T-helper 1 cell treated with Interleukin-12 subunit alpha and Interleukin-12 subunit beta and Interleukin-4 antibody, amounts not matched to agents 30 ng/mL and 1 ng/mL, for 36 hours (primary cell): ENCODE measurements around the gene IRF2BP2. TPM values are rescaled to one million over a fixed set of nuclear protein-coding genes. Genes with fewer than 3 reads are reported as not detected.
"Not testable (repeated sequence)": the region's sequence is repeated elsewhere in the genome, so short reads cannot be mapped to it uniquely, and the experiment has no call there.

Experiments used
- intact Hi-C: fragments of 100-400 bp; cut with micrococcal nuclease; formaldehyde crosslinking; loops from one replicate; pipeline ENCODE4 v1.15.1; 2024
- total RNA-seq: library from RNA; stranded (reverse); gene quantifications from 2 replicates; pipeline ENCODE4 v1.2.3, GENCODE V29; 2022

The IRF2BP2 gene
- total RNA-seq = 160 and 166 TPM in 2 replicates

DNA sequence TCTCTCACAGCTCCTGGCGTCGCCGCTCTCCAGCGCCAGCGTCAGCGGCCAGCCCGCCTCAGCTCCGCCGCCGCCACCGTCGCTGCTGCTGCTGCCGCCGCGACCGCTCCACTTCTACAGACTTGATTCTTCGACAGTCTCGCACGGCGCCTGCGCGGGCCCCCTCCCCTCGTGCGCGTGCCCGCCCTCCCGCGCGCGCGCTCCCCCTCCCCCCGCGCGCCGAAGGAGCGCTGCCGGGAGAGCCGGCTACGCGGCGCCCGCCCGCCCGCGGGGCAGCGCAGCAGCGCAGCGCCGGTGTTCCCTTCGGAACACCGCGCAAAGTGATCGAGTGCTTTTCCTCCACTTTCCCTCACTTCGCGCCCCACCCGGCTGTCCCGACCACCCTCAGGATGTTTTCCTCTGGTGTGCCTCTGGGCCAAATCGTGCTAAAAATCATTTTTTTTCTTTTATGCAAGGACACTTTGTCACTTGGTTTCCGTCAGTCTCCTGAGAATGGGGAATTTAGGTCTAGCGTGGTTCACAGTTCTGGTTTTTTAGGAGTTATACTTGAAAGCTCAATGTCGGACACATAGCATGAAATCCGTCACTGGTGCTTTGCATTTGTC, at the start of gene IRF2BP2:
IRF2BP2 (minus strand) TSS at position 118 of the 605 bp plus-strand sequence. CDS start 684 bp downstream, outside the sequence.
- intact Hi-C loops = loop anchor here (2.0 to 5.0 kb wide), 2 partner anchors 238 to 551 kb away; partner anchors contain the start of genes COA6 and RBM34

DNA sequence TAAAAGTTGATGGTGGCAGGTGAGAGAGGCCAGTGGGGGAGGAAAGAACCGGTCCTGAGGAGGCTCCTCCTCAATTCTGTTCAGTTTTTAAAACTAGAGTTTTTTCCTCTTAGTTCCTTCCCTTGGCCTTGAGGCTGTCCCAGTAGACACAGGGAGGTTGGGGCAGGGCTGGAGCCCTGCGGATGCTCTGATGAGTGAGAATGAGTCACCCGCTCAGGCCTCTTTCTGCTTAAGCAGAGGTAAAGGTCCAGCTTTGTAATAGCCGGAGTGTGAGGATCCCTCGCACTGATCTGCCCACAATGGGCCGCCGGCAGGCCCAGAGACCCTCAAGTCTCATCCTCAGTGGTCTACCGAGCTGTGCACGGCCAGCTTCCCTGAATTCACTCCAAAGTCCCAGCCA, 49.6 kb upstream of the IRF2BP2 start:
- intact Hi-C loops = no loop called here

DNA sequence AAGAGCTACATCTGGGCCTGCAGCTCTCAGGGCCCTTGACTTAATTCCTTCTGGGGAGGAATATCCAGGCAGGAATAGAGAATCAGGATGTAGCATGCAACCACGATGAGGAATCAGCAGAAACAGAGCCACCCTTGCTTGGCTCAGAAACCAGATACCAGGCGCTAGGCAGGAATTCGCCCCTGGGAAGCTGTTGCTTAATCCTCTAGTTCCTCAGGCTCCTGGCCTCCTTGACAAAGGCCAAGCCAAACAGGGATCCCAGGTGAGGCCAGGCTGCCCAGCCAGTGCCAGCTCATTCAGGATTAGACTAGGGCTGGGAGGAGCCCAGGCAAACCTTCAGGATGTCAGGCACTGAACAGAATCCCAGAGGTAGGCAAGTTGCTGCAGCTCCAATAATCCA, 48.2 kb upstream of the IRF2BP2 start:
- intact Hi-C loops = no loop called here

DNA sequence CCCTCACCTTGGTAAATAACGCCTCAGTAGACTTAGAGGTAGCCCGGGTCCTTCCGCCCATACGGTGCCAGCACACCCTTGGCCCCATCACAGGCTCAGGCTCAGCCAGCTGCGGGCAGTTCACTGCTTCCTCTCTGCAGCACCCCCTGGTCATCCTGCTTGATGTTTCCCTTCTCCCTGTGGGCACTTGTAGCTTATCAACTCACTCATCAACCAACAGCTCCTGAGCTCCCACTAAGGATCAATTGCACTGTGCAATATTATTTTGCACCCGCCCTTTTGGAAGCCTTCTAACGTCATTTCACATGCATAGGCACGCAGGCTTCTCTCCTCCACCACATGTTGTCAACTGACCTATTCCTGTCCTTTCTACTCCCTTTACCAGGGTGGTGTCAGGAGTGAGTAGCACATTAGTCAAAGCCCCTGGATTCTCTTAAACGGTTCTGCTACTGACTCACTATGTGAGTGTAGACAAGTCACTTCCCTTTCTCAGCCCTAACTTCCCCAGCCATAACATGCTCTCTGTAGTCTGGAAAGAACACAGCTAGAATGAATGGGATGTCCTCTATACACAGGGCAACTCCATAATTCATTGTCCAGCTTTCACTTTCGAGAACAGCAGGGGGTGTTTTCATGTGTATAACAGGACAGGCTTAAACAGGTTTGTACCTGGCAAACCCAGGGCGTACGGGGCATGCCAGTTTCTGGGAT, 47.1 kb upstream of the IRF2BP2 start:
- intact Hi-C loops = no loop called here

DNA sequence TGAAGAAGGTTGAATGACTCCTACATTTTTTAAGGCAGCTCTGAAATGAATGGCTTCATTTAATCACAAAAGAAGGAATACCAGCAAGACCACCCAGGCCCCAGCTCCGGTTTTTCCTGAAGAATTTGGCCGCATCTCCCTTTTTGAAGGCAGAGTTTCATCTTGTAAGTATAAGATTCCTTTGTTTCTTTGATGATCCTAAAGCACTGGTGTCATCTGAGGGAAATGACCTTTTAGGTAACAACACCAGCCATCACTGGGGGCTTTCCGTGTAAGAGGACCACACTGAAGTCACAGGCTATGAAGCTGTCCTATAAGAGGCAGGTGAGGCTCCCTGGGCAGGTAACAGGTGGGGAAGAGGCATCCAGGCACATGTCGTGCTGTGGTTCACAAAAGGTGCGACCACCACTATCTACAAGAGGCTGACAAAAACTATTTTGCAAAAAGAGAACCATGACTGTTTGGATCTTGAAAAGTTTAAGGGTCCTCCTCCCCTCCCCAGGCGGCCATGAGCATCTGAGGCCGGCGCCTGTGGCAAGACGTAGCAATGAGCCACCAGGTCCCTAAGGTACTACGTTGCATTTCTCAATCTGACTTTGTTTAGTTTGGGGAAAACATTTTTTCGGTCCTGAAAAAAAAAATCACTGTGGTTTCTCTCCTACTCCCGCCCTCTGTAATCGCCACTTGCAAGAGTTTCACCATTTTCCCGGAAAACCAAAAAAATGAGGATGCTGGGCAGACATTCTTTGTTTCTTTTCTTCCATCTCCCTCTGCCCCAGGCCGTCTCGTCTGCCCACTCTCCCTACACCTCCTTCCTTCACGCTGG, 46.3 kb upstream of the IRF2BP2 start:
- intact Hi-C loops = no loop called here

DNA sequence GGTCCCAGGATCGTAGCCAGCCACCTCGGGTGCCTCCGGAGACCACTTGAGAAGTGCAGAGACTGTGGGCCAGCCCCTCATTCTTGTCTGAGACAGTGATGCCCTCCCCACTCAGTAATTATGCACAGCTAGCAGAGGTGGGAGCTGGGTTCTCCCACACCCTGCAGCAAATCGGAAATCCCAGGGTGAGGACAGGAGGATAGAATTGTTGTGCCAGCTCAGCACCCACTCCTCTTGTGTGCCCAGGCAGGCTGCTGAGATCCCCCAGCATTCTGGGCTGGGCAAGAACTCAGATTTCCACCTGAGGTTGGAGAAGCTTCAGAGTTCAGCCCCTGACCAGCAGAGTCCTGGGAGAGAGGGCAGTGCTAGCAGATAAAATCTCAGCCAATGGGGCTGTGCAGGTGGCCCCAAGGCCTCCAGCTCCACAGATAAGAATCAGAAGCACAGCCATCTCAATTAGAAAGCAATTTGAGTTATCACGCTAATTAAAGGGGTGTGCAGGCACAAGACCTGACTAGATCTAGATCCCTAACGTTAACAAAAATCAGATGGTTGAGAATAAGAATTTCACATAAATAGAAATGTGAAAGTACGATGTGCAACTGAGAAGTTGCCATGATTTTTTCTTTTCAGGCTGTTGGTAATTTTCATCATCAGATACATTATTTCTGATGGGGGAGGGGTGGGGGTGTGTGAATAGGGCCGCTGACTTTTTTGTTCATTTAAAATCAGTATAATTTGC, 45.5 kb upstream of the IRF2BP2 start:
- intact Hi-C loops = no loop called here

DNA sequence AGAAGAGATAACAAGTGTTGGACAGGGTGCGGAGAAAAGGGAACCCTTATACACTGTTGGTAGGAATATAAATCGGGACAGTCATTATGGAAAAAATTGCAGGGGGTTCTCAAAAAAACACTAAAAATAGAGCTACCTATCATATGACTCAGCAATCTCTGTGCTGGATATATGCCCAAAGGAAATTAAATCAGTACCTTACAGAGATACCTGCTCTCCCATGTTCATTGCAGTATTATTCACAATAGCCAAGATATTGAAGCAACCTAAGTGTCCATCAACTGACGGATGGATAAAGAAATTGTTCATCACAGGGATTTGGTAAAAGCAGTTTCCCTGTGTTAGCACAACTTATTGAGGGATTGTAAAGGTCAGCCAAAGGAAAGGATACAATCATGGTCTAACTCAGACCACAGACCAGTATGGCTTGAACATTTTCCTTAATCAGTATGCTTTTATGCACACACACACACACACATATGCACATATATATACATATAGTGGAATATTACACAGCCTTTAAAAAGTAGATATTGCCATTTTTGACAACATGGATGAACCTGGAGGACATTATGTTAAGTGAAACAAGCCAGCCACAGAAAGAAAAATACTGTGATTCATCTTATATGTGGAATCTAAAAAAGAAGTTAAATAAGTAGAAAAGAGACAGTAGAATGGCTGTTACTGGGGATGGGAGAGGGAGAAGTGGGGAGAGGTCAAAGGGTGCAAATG, 44.2 kb upstream of the IRF2BP2 start:
- intact Hi-C loops = no loop called here

DNA sequence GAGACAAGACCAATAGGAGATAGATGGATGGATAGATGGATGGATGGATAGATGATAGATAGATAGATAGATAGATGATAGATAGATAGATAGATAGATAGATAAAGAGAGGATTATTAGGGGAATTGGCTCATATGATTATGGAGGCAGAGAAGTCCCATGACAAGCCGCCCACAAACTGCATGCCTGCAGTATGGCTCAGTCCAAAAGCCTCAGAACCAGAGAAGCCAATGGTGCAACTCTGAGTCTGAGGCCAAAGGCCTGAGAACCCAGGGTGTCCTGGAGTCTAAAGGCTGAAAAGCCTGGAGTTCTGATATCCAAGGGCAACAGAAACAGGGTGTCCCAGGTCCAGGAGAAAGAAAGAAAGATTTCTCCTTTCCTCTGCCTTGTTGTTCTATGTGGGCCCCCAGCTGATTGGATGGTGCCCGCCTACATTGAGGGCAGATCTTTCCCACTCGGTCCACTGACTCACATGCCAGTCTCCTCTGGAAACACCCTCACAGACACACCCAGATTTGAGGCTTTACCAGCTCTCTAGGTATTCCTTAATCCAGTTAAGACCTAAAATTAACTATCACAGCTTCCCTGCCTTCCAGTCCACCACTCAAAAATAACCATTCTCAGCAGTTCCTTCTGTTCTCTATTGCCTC, 39.6 kb upstream of the IRF2BP2 start:
- intact Hi-C loops = no loop called here

DNA sequence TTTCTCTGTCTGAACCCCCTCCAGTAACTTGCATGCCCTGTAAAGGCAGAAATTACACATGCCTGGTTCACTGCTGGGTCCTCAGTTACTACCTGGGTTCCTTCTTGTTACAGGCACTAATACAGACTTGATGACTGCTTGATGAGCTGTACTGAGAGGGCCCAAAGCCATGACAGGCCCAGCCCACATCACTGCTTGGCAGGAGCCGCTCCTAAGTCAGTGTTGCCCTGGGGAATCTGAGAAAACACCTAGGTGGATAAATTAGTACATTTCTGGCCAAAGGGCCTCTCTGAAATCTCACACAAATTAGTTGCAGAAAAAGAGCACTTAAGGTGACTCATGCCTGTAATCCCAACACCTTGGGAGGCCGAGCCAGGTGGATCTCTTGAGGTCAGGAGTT, 37.8 kb upstream of the IRF2BP2 start:
- intact Hi-C loops = no loop called here

DNA sequence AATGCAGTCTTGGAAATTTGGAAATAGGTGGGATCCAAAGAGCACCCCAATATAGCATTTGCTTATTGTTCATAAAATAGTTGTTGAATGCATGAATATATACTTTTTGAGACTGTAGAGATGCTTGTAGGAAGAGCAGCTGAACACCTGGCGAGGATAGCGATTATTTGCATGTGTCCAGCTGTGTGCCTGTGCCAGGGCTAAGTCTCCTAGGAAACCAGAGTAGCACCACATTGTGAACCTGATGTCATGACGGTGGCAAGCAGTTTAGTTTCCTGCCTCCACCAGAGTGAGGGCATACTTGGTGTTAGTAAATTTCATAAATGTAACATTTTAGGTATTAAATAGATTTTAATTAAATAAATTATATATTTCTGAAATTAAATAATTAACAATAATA, 37.3 kb upstream of the IRF2BP2 start:
- intact Hi-C loops = no loop called here

DNA sequence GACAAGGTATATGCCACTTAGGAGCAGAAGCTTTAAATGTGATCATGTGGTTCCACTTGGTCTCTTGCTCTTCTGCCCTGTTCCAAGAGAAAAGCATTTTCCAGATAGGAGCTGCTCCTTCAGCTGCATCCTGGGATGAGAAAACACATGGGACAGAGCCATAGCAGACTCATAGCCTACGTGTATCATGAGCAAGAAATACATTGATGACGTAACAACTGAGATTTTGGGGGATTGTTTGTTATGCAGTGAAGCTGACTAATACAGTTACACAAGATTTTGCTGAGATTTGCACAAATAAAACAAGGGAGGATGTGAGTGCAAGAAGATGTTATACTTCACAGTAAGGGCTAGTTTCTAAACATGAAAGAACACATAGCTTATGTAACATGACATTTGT, 36.0 kb upstream of the IRF2BP2 start:
- intact Hi-C loops = no loop called here

DNA sequence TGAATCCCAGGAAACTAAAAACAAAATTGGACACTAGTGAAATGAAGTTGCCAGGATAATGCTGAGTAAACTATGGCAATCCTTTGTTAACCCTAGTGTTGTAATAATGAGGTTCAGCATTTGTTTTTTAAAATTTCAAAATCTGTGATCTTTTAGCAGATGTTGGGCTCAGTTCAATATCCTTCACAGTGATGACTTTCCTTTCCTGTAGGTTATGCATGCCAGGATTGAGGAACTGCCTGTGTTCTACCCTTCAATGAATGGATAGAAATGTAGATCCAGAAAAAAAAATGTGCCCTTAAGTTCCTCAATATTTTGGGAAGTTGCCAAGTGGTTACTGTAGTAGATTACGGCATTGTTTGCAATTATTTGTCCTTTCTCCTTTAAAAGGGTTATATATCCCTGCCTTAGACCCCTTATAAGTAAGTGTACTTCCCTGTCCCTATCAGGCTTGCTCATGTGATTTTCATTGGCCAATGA, 35.5 kb upstream of the IRF2BP2 start:
- intact Hi-C loops = no loop called here

DNA sequence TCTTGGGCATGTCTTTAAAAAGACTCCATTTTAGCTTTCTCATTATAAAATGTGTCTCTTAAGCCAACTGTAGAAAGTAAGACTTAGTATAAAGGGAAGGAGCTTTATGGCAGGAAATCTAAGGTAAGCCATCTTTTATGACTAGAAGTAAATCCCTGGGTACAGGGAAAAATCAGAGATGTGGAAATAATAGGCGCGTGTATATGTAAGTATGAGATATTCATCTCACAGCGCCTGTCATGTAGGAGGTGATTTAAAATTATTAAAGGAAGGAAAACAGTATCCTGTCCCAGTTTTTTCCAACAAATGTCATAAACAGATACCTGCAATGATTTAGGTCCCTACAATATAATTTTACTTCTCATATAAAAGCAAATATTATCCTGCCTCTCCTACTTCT, 35.0 kb upstream of the IRF2BP2 start:
- intact Hi-C loops = no loop called here

DNA sequence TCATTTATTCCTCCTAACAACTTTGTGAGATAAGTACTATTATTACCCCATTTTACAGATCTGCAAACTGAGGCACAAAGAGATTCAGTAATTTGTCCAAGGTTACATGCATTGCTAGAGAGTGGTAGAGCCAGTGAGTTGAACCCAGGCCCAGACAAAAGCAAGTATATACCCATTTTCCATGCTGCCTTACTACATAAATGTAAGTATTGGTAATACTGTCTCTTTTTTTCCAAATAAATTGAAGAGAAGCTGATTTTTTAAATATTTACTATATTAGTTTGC, 33.8 kb upstream of the IRF2BP2 start:
- intact Hi-C loops = no loop called here

DNA sequence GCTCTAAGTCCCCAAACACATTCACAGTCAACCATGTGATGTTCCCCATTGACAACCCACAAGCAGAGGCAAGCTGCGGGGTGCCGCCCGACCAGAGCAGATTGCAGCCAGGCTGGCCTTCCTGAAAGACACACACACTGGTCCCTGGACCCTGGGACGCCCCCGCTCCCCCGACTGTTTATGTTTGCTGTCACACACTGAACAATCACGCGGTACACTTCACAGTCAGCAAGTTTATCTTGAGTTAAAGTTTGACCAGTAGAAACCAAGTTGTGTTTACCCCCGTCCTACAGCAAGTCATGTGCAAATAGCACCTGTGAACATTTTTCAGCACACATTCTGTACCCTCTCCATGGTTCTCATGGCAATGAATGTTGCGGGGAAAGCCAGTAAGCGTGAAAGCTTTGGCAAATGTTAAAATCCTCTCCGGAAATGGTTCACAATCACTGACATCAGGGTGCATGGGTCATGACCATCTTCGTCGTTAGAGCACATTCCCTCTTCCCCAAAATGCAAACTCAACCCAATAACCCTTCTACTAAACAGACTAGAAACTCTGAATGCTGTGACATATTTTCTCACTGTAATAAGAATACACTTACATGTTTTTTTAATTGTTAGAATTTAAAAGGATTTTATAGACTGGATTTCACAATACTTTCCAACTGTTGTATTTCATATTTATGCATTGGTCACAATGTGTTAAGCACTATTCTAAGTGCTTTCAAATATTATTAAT, 33.3 kb upstream of the IRF2BP2 start:
- intact Hi-C loops = no loop called here

DNA sequence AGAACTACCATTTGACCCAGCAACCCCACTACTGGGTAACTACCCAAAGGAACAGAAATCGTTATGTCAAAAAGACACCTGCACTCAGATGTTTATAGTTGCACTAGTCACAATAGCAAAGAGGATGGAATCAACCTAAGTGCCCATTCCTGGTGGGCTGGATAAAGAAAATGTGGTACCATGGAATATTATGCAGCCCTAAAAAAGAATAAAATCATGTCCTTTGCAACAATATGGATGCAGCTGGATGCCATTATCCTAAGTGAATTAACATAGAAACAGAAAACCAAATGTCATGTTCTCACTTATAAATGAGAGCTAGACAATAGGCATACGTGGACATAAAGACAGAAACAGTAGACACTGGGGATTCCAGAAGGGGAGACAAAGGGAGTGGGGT, 32.5 kb upstream of the IRF2BP2 start:
- intact Hi-C loops = no loop called here

DNA sequence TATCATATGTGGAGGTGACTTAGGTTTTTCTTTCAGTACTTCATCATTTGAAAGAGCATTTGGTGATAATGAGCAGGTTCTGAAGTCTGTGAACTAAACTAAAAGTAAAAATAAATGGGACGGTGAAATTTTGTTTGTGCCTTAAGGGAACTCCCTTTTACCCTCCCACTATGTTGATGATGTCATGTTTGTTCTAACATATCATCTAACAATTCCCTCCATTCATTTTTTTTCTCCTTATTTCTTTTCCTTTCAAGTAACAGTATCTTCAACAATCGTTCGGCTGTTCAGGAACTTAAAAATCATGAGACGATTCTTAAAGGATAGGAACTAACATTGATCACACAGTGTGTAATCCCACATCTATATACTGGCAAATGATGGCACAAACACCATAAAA, 30.0 kb upstream of the IRF2BP2 start:
- intact Hi-C loops = no loop called here

DNA sequence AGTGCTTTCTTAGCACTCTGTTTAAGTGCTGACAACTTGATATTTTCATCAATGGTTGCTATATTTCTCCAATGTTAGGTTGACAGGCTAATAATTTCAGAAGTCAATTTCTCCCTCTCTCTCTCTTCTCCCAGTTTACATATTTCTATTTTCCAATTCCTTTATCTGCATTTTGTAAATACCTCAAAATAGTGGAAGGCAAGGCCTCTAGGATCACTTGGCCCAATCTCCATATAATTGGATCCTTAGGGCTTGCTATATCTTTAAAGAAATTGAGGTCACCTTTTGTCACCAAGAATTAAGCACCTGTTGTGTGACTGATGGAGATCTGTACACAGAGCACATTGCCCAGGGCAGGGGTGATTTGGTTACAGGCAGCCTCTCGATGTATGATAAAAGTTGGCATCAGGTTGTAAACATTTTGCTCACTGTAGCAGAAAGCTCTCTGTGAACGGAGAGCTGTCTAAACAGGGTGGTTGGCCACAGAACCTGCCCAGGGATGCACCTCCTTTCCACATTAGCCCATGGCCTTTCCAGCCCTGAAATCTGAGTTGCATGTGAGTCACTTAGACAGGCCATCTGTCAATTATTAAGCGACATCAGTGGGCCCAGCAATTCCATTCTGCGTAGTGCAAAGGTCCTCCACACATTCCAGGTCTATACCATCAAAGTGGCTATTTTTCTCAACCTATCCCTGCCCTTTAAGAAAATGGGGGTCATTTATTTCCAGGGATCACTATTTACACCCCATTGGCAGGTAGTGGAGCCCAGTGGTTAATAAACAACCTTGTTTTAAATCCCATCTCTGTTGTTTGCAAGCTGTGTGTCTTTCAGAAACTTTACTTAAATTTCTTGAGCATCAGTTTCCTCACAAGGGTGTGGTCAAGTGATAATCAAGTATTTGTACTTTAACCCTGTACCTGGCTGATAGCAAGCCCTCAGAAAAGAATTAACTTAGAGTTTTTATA, 29.1 kb upstream of the IRF2BP2 start:
- intact Hi-C loops = no loop called here

DNA sequence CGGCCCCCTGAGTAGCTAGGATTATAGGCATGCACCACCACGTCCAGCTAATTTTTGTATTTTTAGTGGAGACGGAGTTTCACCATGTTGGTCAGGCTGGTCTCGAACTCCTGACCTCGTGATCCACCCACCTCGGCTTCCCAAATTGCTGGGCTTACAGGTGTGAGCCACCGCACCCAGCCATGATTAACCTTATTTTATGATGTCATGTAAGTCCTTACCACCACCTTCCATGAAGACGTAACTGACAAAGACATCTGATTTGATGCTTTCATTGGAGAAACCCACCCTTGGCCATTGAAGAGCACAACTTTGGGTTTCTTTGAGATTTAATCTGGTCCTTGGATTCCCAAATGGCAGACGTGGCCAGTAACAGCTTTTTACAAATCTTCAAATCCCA, 24.9 kb upstream of the IRF2BP2 start:
- intact Hi-C loops = not testable (repeated sequence)
